ENCODE measurements around the gene ZNF292. TPM values are rescaled to one million over a fixed set of nuclear protein-coding genes. Genes with fewer than 3 reads are reported as not detected.
"Not testable (repeated sequence)": the region's sequence is repeated elsewhere in the genome, so short reads cannot be mapped to it uniquely, and the experiment has no call there.

The ZNF292 gene
- 34.5 TPM for total RNA-seq
- long read RNA-seq, full-length matches to known transcripts = 8 of 23 reads
- long read RNA-seq, partial matches to known transcripts = 0 of 23 reads
- long read RNA-seq, other reads (novel, unspliced or antisense) = 15 of 23 reads

GRCh38 chr6:87154993-87155841 is at the start of gene ZNF292:
Gene ZNF292 (plus strand): TSS chr6:87155565. CDS start chr6:87155592, 27 bp downstream.
- peak; percentile 98 for DNase-seq (ENCODE audit: low spot score)
- intact Hi-C loops (cut with DNase I) = loop anchor here (2.0 to 5.0 kb wide), 3 partner anchors 82 to 546 kb away; partner anchors contain the start of gene SMIM8

- intact Hi-C loops (cut with DNase I) = no loop called here
- DNase-seq (ENCODE audit: low spot score) = no peak
Measured at GRCh38 chr6:87105823-87106222, 49.5 kb upstream of the ZNF292 start.

GRCh38 chr6:87110636-87111035 is 44.7 kb upstream of the ZNF292 start:
- no peak for DNase-seq (ENCODE audit: low spot score)
- intact Hi-C loops (cut with DNase I) = no loop called here

- DNase-seq (ENCODE audit: low spot score) = no peak
- intact Hi-C loops (cut with DNase I) = no loop called here
Measured at GRCh38 chr6:87115402-87116135, 39.8 kb upstream of the ZNF292 start.

- no peak for DNase-seq (ENCODE audit: low spot score)
- intact Hi-C loops (cut with DNase I) = no loop called here
Measured at GRCh38 chr6:87116922-87117321, 38.4 kb upstream of the ZNF292 start.

GRCh38 chr6:87118054-87118453 is 37.3 kb upstream of the ZNF292 start:
- intact Hi-C loops (cut with DNase I) = no loop called here
- DNase-seq (ENCODE audit: low spot score) = no peak

- intact Hi-C loops (cut with DNase I) = no loop called here
- no peak for DNase-seq (ENCODE audit: low spot score)
Measured at GRCh38 chr6:87122477-87122876, 32.9 kb upstream of the ZNF292 start.

- DNase-seq (ENCODE audit: low spot score) = no peak
- intact Hi-C loops (cut with DNase I) = no loop called here
Measured at GRCh38 chr6:87124074-87124473, 31.3 kb upstream of the ZNF292 start.

GRCh38 chr6:87126501-87126900 is 28.9 kb upstream of the ZNF292 start:
- DNase-seq (ENCODE audit: low spot score) = no peak
- intact Hi-C loops (cut with DNase I) = no loop called here

- intact Hi-C loops (cut with DNase I) = no loop called here
- DNase-seq (ENCODE audit: low spot score) = no peak
Measured at GRCh38 chr6:87127737-87128136, 27.6 kb upstream of the ZNF292 start.

GRCh38 chr6:87136963-87137362 is 18.4 kb upstream of the ZNF292 start:
- intact Hi-C loops (cut with DNase I) = loop anchor here (5.0 kb wide), 1 partner anchor 100 kb away; no protein-coding TSS in a partner anchor
- DNase-seq (ENCODE audit: low spot score) = no peak

GRCh38 chr6:87139236-87139635 is 16.1 kb upstream of the ZNF292 start:
- no peak for DNase-seq (ENCODE audit: low spot score)
- intact Hi-C loops (cut with DNase I) = loop anchor here (5.0 kb wide), 1 partner anchor 98 kb away; no protein-coding TSS in a partner anchor

GRCh38 chr6:87139927-87140326 is 15.4 kb upstream of the ZNF292 start:
- DNase-seq (ENCODE audit: low spot score) = not testable (repeated sequence)
- intact Hi-C loops (cut with DNase I) = loop anchor here (5.0 kb wide), 1 partner anchor 97 kb away; no protein-coding TSS in a partner anchor

- intact Hi-C loops (cut with DNase I) = no loop called here
- no peak for DNase-seq (ENCODE audit: low spot score)
Measured at GRCh38 chr6:87146363-87146762, 9.0 kb upstream of the ZNF292 start.

GRCh38 chr6:87150406-87150805 is 5.0 kb upstream of the ZNF292 start:
- DNase-seq (ENCODE audit: low spot score) = no peak
- intact Hi-C loops (cut with DNase I) = loop anchor here (5.0 kb wide), 1 partner anchor 87 kb away; no protein-coding TSS in a partner anchor

GRCh38 chr6:87151471-87151780 is 3.9 kb upstream of the ZNF292 start:
- DNase-seq (ENCODE audit: low spot score) = no peak
- intact Hi-C loops (cut with DNase I) = loop anchor here (5.0 kb wide), 1 partner anchor 86 kb away; no protein-coding TSS in a partner anchor

GRCh38 chr6:87151781-87152525 is 3.4 kb upstream of the ZNF292 start:
- intact Hi-C loops (cut with DNase I) = loop anchor here (5.0 kb wide), 1 partner anchor 85 kb away; no protein-coding TSS in a partner anchor
- DNase-seq (ENCODE audit: low spot score) = peak; percentile 88

GRCh38 chr6:87152526-87152955 is 2.8 kb upstream of the ZNF292 start:
- intact Hi-C loops (cut with DNase I) = loop anchor here (5.0 kb wide), 1 partner anchor 85 kb away; no protein-coding TSS in a partner anchor

GRCh38 chr6:87154641-87154992 is 748 bp upstream of the ZNF292 start:
- DNase-seq (ENCODE audit: low spot score) = no peak

More at GRCh38 chr6:87152526-87152955, 2.8 kb upstream of the ZNF292 start:
- DNase-seq (ENCODE audit: low spot score) = no peak

More at GRCh38 chr6:87154641-87154992, 748 bp upstream of the ZNF292 start:
- intact Hi-C loops (cut with DNase I) = loop anchor here (2.0 to 5.0 kb wide), 2 partner anchors 83 to 546 kb away; no protein-coding TSS in a partner anchor
